Suppressor macrophage treated with lipopolysaccharide for 4 hours (primary cell): ENCODE data around the gene NFAM1.

ENCODE experiments used
- DNase-seq: peaks from one replicate; pipeline ENCODE4 v3.0.0-alpha.2; 2020

NFAM1 gene

GRCh38 chr22:42412744-42413333 is 19.4 kb downstream of the NFAM1 start:
- no peak for DNase-seq

- DNase-seq, result no peak
These were observed 21.5 kb downstream of the NFAM1 start for GRCh38 chr22:42410708-42411107.

GRCh38 chr22:42408810-42409529 is 23.2 kb downstream of the NFAM1 start:
- no peak for DNase-seq

- no peak for DNase-seq
These were observed 23.9 kb downstream of the NFAM1 start for GRCh38 chr22:42408276-42408675.

GRCh38 chr22:42404266-42404665 is 27.9 kb downstream of the NFAM1 start:
- DNase-seq, result no peak

DNA sequence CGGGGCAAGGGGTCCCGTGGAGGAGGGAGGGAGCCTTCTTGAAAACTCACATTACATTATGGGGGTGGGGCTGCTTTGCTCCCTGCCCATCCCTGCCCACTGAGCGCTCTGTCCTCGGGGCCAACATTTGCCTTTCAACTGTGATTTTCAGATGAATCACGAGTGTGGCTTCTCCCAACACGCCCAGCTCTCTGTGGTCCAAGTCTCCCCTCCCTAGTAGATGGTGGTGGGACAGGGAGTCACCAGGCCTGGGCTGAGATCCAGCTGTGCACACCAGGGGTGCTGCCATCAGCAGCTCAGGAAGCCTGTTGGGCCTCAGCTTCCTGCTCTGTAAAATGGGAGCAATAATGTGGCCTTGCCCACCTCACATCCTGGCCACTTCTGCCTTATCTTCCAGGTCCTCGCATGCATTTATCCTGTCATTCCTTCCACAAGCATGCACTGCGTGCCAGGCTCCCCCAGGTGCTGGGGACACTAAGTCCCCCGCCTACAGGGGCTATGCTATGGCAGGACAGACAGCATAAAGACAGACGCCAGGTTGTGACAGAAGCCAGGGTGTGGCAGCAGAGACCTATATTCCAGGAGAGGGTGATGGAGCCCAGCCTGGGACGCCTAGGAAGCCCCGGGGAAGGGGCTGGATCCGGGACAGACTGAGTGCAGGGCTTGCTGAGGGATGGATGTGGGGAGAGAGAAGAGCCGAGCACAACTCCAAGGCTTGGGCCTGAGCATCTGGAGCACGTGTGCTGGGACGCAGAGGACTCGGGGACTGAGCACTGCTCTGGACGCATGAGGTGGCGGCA is 30.5 kb downstream of the NFAM1 start:
- DNase-seq, result no peak

GRCh38 chr22:42400811-42401534 is 31.2 kb downstream of the NFAM1 start:
- no peak for DNase-seq

DNA sequence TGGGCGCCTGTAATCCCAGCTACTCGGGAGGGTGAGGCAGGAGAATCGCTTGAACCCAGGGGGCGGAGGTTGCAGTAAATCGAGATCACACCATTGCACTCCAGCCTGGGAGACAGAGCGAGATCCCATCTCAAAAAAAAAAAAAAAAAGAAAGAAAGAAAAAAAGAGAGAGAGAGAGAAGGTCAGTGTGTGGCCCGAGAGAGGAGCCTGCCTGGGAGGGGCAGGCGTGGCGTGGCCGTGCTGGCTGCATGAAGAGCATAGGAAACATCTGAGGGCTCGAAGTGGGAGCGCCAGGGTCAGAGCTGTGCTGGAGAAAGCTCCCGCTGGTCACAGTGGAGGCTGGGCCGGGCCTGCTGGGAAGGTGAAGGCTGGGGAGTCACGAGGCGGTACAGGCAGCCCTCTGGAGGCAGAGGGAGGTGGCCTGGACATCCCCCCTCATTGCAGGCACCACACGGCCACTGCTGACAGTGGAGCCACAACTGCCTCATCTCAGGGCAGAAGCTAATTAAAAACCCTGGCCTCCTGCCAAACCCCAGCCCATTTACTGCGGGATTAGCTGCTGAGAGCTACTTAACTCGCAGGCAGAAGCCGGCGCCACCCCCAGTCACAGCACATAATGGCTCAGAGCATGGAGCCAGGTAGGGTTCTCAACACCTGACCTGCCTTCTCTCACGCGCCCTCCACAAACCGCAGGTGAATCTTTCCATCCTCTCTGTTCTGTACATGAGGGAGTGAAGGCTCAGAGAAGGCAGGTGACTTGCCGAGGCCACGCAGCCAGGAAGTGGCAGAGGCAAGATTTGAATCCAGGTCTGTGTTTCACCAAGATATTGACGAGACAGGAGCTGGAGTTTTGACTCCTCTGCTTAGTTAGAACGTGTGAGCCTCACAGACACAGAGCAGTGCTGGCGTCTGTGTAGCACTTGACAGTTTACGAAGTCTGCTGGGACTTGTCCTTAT is 32.6 kb downstream of the NFAM1 start:
- no peak for DNase-seq

DNA sequence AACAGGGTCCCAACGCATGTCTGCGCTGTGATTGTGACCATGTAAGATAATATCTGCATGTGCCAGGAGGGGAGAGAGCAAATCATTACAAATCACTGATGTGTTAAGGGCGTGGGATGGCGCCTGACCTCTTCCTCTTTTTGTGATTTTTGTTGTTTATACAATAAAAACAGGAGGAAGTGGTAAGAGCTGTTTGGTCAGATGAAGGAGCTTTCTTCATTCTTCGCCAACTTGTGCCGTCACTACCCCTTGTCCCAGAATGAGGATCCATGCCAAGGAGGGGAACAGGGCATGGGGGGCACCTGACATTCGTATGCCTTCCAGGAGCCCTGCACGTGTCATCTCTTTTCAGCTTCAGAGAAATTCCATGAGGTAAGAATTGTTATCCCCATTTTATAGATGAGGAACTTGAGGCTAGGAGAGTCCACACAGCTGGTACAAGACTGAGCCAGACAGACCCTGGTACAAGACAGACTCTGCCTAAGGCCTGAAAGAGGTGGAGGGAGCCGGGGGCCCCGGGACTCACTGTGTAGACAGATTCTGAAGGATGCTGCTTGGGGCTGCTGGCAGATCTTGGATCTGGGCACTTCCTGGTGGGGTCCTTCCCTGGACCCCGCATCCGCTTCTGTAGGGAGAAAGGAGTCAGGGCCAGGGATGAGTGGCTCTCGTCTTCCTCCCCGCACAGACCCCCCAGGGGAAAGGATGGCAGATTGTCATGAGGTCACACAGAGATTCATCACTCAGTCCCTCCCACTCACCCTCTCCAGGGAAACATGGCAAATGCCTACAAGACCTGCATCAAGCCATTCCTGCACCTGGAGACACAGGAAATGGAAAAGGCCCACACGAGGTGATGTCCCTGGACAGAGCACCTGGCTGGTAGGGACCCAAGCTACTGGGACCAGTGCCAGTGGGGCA is 34.6 kb downstream of the NFAM1 start:
- DNase-seq, result peak; percentile 94

DNA sequence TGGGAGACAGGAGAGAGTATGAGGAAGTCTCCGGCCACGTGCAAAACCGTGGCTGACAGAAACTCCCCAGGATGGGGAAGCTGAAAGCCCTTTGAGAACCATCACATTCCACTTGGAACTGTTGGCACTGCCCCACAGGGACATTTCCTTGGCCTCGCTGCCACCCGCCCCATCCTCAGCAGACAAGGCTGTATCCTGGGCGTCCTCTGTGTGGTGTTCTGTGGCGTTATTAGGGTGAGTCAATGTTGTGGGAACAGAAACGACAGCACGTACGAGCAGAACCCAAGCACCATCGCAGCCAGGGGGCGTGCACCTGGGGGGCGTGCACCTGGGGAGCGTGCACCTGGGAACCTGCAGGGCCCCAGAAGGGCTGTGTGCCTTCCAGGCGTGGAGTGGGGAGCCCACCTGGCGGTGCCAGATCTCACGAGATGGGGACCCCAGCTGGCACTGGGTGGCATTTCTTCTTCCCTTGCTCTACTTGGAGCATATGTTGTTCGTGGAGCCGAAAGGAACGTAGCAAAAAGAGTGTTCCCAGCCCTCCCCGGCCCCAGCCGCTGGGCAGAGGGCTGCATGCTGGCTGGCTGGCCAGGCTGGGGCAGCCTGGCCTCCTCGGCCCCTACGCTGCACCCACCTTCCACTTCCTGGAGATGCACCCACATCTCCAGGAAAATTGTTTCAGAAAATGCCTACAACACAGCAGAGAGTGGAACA is 35.4 kb downstream of the NFAM1 start:
- DNase-seq, result peak; percentile 86

GRCh38 chr22:42389143-42389542 is 43.1 kb downstream of the NFAM1 start:
- no peak for DNase-seq

GRCh38 chr22:42388130-42388797 is 43.9 kb downstream of the NFAM1 start:
- no peak for DNase-seq

DNA sequence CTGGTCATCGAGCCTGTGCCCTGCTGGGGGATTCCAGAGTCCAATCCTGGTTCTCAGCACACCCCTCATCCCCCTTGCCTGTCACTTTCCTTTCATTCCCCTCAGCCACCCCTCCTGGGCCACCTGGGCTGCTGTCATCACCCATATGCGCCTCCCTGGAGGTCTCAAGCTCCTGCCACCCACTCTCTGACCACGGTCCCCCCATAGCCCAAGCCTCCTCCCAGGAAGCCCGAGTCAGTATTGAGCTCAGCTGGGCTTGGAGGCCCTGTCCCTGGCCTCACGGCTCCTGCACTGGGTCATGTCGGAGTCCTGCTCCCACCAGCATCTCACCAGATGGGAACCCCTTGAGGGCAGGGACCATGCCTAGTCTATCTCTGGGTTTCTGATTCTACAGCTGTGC is 44.6 kb downstream of the NFAM1 start:
- no peak for DNase-seq

GRCh38 chr22:42385696-42386095 is 46.5 kb downstream of the NFAM1 start:
- DNase-seq, result no peak

- DNase-seq, result no peak
These were observed 47.7 kb downstream of the NFAM1 start for GRCh38 chr22:42384506-42384905.

- no peak for DNase-seq
These were observed 48.3 kb downstream of the NFAM1 start for GRCh38 chr22:42383851-42384417.

DNA sequence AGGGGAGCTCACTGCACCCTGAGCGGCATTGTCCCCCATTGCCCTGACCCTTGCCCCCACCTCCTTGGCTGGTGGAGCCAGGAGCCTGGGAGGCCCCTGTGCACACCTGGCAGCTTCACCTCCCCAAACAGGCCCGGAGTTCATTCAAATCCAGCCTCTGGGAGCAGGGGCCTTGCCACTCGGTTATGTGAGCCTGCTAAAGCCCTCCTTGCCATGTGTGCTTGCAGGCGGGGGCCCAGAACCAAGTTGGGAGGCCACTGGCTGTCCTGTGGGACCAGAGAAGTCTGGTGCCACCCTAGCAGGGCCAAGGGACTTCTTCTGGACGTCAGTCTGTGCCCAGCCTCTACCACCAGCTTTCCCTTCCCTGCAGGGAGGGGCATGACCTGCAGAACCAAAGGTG is 48.9 kb downstream of the NFAM1 start:
- no peak for DNase-seq

GRCh38 chr22:42380769-42381551 is 51.2 kb downstream of the NFAM1 start:
- no peak for DNase-seq
